Measurements from ENCODE around the gene CERS6.
"Not testable (repeated sequence)": the region's sequence is repeated elsewhere in the genome, so short reads cannot be mapped to it uniquely, and the experiment has no call there.

GRCh38 chr2:168657378-168657777, 201.3 kb downstream of the CERS6 start:
- TF ChIP-seq POLR2AphosphoS5 (IDR thresholded peaks at IDR 0.05); POLR2A (IDR thresholded peaks at IDR 0.05); CTCF (IDR thresholded peaks at IDR 0.05 in 8 of 11, conservative IDR thresholded peaks at IDR 0.05 in 3 of 11): not testable (repeated sequence)

Data from spleen (tissue), 7 donors.